ENCODE results near the gene SPTLC3. TPM values are rescaled to one million over a fixed set of nuclear protein-coding genes. Genes with fewer than 3 reads are reported as not detected.

Gene SPTLC3
- total and polyA plus RNA-seq, 2 experiments from 2014 or later = 36.3 to 47.6 TPM

- 84% methylated on average over 4 of the region's 4 CpGs for WGBS (ENCODE audit: low lambda C conversion rate, missing lambda C conversion rate)
- TF ChIP-seq EZH2phosphoT487 (IDR thresholded peaks at IDR 0.05; ENCODE audit: low read depth, severe bottlenecking, unreplicated experiment) (no peak), EZH2 (IDR thresholded peaks at IDR 0.05; ENCODE audit: borderline replicate concordance) (no peak), CTCF (IDR thresholded peaks at IDR 0.05; ENCODE audit: poor library complexity) (no peak)
- H3K36me3 ChIP-seq (replicated peaks; ENCODE audit: insufficient read depth, low read depth) = no peaks in the 10 kb centered on the region
- H2AFZ ChIP-seq = no peak overlapping the region
- no peaks in the 10 kb centered on the region for H3K9me3 ChIP-seq (ENCODE audit: low read depth)
- no peaks in the 10 kb centered on the region for H4K20me1 ChIP-seq (ENCODE audit: insufficient read depth, poor library complexity, severe bottlenecking)
- DNase-seq (ENCODE audit: low spot score) = no peak
- H3K27me3 ChIP-seq = no peaks in the 10 kb centered on the region
- no peaks in the 10 kb centered on the region for H3K9me2 ChIP-seq (replicated peaks; ENCODE audit: insufficient read depth)
- H3K27ac ChIP-seq = no peak overlapping the region
- peaks cover 58% of the 10 kb centered on the region for H3K79me2 ChIP-seq
- H3K4me3 ChIP-seq = no peak overlapping the region
- no peaks in the 10 kb centered on the region for H3K4me1 ChIP-seq (ENCODE audit: insufficient read depth)
- H3K4me2 ChIP-seq = no peak overlapping the region
Measured at GRCh38 chr20:13041574-13042457, 33.0 kb downstream of the SPTLC3 start.

- no peak overlapping the region for H3K4me3 ChIP-seq
- H4K20me1 ChIP-seq (ENCODE audit: insufficient read depth, poor library complexity, severe bottlenecking) = no peaks in the 10 kb centered on the region
- H3K27ac ChIP-seq = no peak overlapping the region
- H3K4me1 ChIP-seq (ENCODE audit: insufficient read depth) = no peaks in the 10 kb centered on the region
- peaks cover 52% of the 10 kb centered on the region for H3K79me2 ChIP-seq
- no peaks in the 10 kb centered on the region for H3K9me2 ChIP-seq (replicated peaks; ENCODE audit: insufficient read depth)
- H3K36me3 ChIP-seq (replicated peaks; ENCODE audit: insufficient read depth, low read depth) = no peaks in the 10 kb centered on the region
- no peaks in the 10 kb centered on the region for H3K9me3 ChIP-seq (ENCODE audit: low read depth)
- no peak overlapping the region for H2AFZ ChIP-seq
- no peak for TF ChIP-seq CTCF (IDR thresholded peaks at IDR 0.05; ENCODE audit: poor library complexity)
- no peak for TF ChIP-seq EZH2phosphoT487 (IDR thresholded peaks at IDR 0.05; ENCODE audit: low read depth, severe bottlenecking, unreplicated experiment)
- TF ChIP-seq EZH2 (IDR thresholded peaks at IDR 0.05; ENCODE audit: borderline replicate concordance) = no peak
- DNase-seq (ENCODE audit: low spot score) = no peak
- H3K27me3 ChIP-seq = no peaks in the 10 kb centered on the region
- no peak overlapping the region for H3K4me2 ChIP-seq
Measured at GRCh38 chr20:13042458-13042794, 33.7 kb downstream of the SPTLC3 start.

- no peaks in the 10 kb centered on the region for H3K9me2 ChIP-seq (replicated peaks; ENCODE audit: insufficient read depth)
- H3K4me1 ChIP-seq (ENCODE audit: insufficient read depth) = no peaks in the 10 kb centered on the region
- H3K27ac ChIP-seq = no peak overlapping the region
- H3K27me3 ChIP-seq = no peaks in the 10 kb centered on the region
- H3K4me3 ChIP-seq = no peak overlapping the region
- H2AFZ ChIP-seq = no peak overlapping the region
- TF ChIP-seq EZH2 (IDR thresholded peaks at IDR 0.05; ENCODE audit: borderline replicate concordance) (no peak), CTCF (IDR thresholded peaks at IDR 0.05; ENCODE audit: poor library complexity) (no peak), EZH2phosphoT487 (IDR thresholded peaks at IDR 0.05; ENCODE audit: low read depth, severe bottlenecking, unreplicated experiment) (no peak)
- H3K79me2 ChIP-seq = peaks cover 23% of the 10 kb centered on the region
- no peak for DNase-seq (ENCODE audit: low spot score)
- peaks cover 5% of the 10 kb centered on the region for H3K9me3 ChIP-seq (ENCODE audit: low read depth)
- no peaks in the 10 kb centered on the region for H4K20me1 ChIP-seq (ENCODE audit: insufficient read depth, poor library complexity, severe bottlenecking)
- H3K4me2 ChIP-seq = no peak overlapping the region
- H3K36me3 ChIP-seq (replicated peaks; ENCODE audit: insufficient read depth, low read depth) = no peaks in the 10 kb centered on the region
- WGBS (ENCODE audit: low lambda C conversion rate, missing lambda C conversion rate) = 100% methylated on average over 1 of the region's 1 CpG
Measured at GRCh38 chr20:13046409-13046808, 37.6 kb downstream of the SPTLC3 start.
